Activated effector memory CD4-positive, alpha-beta T cell treated with Interleukin-2 at 50 U/mL for 16 hours (primary cell): ENCODE data around the gene FPGS.
"Not testable (repeated sequence)": the region's sequence is repeated elsewhere in the genome, so short reads cannot be mapped to it uniquely, and the experiment has no call there.

Experiments
- DNase-seq: peaks from one replicate; pipeline ENCODE4 v3.0.0-alpha.2; 2020

Gene FPGS

DNA sequence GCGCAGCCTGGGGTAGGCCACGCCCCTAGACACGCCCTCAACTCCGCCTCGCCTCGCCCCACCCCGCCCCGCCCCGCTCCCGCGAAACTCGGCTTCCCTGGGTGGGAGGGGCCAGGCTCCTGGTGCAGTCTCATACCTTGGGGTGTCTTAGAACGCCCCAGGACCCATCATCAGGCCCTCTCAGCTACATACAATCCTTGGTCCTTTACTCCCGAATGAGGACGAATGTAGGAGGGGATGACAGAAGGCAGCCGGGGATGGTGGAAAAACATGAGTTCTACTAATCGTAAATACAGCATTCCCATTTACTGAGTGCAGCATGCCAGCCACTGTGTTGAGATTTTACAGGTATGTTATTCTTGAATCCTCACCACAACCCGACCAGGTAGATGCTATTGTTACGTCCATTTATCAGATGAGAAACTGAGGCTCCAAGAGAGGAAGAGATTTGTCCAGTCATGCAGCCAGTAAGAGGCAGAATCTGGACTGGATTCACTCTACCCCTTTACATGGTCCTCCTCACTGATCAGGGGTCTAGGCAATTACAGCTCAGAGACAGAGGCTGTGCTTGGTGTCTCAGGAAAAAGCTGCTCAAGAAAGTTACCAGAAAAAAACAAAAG is 31.0 kb upstream of the FPGS start:
- no peak for DNase-seq

DNA sequence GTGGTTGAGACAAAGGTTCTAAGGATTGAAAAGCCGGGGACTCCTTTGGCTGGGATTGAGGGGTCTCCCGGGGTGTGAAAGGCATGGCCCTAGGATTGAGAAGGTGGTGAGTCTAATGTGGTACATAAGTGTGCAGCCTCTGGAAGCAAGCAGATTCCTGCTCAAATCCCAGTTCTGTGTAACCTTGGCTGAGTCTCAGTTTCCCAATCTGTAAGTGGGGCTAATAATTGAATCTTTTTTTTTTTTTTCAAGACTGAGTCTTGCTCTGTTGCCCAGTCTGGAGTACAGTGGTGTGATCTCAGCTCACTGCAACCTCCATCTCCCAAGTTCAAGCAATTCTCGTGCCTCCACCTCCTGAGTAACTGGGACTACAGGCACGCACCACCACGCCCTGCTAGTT is 30.1 kb upstream of the FPGS start:
- no peak for DNase-seq

DNA sequence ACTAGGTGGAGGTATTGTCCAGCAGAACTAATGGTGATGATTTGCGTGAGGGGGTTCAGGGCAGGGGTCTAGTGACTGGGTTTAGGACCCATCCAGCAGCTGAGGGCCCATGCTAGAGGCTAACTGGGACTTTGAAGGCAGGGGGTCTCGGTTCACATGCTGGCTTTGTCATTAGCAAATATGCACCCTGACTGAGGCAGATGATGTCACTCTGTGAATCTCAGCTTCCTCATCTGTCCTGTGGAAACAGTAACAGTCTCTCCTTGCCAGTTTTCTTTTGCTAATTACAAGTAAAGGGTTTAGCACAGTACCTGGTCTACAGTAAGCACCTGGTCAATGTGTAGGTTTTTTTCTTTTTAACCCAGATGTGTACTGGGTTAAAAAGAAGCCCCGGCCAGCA is 29.4 kb upstream of the FPGS start:
- no peak for DNase-seq

DNA sequence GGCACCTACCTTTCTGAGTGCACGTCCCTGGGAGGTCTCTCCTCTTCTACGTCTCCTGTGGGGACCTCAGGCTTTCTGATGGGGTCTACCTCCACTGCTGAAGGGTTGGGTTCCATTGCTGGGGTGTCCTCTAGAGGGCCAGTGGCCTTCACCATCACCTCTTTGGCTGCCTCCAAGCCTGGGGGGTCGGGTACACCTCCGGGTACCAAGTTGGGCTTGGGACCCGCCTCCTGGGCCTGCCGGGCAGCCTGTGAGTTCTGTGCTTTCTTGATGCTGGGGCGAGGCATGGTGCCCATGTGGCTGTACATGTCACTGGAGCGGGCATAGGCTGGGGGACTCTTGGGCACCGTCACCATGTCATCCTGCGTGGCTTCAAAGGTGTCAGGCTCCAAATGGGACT is 28.7 kb upstream of the FPGS start:
- no peak for DNase-seq

DNA sequence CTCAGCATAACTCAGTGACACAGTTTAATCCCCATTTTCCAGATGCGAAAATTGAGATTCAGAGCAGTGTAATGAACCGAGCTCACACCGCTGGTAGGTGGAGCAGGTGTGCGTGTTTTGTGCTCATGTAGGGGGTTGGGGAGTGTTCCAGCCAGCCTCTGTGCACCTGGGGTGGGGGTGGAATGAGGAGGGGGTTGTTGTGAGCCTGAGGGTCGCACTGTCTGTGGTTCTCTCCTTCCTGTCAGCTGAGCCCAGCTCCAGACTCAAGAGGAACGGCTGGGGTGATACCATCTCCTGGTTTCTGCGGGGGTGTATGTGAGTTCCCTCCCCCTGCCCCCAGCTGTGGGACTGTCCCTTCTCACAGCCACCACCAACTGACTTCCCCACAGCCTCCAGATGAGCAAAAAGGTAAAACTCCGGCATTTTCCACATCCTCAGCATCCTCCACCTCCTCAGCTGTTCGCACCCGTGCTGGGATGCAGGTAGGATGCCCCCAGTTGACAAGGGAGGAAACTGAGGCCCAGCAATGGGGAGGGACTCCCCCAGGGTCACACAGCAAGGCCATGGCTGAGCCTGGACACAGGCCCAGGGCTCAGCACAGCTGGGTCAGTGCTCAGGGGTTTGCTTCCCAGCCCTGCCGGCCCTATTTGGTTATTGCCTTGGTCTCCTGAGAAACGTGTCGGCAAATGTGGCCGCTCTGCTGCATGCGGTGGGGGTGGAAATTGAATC is 26.3 kb upstream of the FPGS start:
- peak; percentile 73 for DNase-seq

DNA sequence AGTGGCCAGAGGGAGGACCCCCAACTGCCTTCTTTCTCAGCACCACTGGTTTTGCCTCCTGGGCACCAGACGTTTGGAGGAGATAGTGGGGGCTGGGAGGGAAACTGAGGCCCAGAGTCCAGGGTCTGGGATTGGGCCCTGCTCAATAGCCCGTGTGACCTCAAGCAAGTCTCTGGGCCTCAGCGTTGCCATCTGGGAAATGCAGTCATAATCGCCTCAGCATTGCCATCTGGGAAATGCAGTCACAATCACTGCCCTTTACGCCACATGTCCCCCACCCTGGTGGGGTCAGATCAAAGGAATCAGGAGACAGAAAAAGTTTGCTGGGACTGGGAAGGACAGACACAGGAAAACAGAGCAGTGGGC is 25.8 kb upstream of the FPGS start:
- DNase-seq: no peak

DNA sequence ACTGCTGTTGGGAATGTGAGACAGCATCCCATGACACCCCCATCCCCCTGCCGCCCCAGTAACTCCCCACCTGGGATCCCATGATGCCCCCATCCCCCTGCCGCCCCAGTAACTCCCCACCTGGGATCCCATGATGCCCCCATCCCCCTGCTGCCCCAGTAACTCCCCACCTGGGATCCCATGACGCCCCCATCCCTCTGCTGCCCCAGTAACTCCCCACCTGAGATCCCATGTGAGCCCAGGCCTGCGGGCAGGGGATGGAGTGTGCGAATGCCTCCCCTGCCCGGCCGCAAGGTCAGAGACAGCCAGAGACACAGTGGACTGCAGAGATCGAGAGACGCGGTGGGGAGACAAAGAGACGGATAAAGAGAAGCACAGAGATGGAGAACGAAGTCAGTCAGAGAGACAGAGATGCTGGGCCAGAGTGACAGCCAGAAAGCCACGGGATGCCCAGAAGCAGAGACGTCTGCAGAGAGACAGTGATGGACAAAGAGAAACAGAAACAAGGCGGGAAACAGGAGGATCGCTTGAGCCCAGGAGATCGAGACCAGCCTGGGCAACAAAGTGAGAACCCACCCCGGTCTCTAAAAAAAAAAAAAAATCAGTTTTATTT is 25.2 kb upstream of the FPGS start:
- DNase-seq: no peak

DNA sequence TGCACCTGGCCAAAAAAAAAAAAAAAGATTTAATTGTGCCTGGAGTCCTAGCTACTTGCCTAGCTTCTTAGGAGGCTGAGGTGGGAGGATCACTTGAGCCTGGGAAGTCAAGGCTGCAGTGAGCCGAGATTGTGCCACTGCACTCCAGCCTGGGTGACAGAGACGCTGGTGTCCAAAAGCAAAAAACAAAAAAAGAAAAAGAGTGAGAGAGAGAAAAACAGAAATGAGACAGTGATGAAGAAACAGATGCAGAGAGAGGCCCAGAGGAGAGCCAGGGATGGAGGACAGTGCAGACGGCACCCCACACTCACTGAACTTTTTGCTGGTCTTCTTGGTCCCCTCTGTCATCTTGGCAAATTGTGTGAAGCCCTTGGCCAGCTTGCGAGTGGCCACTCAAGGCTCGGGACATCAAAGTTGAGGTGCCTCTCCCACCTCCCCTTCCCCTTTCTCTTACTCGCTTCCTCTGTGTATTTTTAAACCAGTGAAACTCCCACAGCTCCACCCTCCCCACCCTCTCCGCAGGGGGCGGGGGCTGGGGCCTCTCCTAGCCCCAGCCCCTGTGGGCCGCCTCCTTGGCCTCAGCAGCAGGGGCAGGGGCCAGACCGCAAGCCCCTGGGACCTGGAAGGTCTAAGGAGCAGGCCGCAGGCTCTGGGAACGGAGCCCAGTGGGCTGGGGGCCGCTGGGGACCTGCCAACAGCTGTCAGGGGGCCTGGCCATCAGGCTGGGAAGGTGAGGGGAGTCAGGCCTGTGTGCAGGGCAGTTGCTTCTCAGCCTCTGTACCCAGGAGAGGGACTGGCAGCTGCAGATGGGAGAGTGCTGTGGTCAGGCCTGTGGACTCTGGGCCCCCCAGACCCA is 24.2 kb upstream of the FPGS start, which contains the start of gene SH2D3C:
Gene SH2D3C, minus strand, starts transcription at position 387 of the 856 bp plus-strand sequence. Its CDS starts 39 bp downstream, at position 348.
- peak; percentile 44 for DNase-seq

DNA sequence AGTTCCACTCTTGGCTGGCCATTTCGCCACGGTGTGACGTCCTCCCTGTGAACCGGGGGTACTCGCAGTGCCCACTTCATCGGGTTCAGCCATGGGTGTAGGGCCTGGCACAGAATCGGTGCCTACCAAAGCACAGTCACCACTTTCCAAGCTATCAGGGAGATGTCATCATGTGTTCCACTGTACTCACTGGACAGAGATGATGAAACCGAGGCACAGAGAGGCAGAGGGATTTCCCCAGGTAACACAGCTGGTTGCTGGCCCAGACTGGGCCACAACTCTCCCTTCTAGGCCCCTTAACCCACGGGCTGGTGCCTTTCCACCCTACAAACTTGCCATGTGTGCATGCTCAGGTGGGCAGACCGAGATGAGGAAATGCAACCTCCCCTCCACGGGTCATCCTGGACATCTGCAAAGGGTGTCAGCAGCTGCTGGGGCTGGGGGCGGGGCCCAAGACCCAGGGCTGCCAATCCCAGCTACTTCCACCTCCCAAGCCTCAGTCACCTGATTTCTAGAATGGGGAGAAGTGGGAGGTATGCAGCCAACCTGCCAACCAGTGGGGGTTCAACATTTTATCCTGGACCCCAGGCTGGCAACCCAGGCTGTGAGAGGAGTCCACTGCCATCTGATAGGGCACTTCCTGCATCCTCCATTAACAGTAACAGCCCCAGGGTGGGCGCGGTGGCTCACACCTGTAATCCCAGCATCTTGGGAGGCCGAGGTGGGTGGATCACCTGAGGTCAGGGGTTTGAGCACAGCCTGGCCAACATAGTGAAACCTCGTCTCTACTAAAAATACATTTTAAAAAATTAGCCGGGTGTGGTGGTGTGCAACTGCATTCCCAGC is 23.3 kb upstream of the FPGS start:
- no peak for DNase-seq

DNA sequence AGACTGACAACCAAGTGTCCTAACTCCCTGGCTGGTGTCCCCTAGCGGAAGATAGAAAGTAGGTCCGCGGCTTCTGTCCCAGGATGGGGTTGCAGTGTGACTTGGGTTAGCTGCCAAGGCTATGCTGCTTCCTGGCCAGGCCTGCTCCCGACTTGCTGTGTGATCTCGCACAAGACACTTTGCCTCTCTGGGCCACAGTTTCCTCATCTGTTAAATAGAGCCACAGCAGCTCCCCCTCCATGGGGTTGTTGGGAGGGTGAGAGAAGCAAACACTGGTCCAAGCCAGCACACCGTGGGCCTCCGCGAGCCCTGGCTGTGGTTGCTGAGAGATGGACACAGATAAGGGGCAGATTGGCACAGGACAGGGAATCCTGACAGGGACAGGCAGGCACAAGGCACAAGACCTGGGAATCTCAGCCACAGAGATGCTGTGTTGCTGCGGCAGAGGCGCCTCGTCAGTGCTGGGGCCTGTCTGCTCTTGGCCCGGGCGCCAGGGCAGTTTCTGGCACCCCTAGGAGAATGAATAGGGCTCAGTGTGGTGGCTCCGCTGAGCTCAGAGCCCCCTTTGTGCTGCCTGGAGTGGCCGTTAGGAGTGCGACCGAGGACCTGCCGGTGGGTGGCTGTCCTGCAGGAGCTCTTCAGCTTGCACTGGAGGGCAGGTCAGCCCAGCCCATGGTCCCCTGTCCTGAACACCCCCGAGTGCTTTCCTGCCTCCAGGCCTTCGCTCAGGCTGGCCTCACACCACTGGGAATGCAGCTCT is 22.4 kb upstream of the FPGS start:
- no peak for DNase-seq

DNA sequence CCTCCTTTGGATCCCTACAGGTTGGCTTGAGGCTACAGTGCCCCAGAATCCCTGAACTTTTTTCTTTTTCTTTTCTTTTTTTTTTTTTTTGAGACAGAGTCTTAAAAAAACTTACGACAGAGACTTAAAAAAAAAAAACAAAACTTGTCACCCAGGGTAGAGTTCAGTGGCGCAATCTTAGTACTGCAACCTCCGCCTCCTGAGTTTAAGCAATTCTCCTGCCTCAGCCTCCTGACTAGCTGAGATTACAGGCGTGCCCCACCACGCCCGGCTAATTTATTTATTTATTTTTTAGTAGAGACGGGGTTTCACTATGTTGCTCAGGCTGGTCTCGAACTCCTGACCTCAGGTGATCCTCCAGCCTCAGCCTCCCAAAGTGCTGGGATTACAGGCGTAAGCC is 21.8 kb upstream of the FPGS start:
- not testable (repeated sequence) for DNase-seq

DNA sequence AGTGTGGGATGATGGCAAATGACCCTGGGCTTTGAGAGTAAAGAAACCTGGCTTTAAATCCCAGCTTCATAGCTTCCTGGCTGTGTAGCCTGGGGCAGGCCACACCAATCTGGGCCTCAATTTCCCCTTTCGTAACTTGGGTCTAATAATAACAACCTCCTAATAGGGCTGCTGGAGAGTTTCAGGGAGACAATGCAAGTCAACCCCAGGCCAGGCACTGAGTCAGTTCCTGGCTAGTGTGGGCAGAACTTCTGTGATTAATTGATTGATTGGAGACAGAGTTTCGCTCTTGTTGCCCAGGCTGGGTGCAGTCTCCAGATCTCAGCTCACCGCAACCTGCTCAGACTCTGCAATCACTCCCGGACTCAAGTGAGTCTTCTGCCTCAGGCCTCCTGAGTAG is 20.9 kb upstream of the FPGS start:
- DNase-seq: no peak

DNA sequence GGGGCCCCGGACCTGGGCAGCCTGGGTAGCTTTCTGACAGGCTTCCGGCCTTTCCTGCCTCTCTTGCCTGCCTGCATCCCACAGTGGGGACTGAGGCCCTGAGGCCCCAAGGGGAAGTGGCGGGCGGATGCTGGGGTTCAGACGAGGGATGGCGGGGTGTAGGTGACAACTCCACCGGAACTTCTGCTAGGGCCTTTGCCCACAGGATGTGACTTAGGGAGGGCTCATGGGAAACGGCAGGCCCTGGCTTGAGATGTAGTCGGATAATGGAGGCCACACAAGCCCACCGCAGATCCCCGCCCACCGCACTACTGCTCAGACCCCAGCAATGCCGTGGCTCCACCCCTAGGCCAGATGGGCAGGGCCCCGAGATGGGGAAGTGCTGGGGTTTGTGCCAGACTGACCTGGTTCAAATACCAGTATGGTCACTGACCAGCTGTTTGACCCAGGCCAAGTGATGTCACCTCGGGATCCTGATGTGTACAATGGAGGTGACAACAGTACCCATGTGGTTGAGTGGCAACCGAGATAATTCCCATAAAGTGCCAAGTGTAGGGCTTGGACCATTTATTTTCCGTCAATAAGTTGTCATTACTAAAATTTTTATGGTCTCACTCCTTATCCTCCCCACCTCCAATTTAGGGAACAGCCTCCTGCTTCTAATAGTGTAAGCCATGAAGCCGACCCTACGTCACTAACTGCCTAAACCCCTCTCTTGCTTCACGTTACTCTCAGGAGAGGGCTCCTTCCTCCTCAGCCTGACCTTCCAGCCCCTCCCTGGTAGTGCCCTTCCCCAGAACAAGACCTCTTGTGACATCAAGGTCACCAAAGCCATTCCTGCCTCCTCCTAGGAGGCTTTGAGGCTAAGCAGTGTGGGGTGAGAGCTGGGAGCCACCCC is 19.3 kb upstream of the FPGS start:
- DNase-seq: peak; percentile 69

DNA sequence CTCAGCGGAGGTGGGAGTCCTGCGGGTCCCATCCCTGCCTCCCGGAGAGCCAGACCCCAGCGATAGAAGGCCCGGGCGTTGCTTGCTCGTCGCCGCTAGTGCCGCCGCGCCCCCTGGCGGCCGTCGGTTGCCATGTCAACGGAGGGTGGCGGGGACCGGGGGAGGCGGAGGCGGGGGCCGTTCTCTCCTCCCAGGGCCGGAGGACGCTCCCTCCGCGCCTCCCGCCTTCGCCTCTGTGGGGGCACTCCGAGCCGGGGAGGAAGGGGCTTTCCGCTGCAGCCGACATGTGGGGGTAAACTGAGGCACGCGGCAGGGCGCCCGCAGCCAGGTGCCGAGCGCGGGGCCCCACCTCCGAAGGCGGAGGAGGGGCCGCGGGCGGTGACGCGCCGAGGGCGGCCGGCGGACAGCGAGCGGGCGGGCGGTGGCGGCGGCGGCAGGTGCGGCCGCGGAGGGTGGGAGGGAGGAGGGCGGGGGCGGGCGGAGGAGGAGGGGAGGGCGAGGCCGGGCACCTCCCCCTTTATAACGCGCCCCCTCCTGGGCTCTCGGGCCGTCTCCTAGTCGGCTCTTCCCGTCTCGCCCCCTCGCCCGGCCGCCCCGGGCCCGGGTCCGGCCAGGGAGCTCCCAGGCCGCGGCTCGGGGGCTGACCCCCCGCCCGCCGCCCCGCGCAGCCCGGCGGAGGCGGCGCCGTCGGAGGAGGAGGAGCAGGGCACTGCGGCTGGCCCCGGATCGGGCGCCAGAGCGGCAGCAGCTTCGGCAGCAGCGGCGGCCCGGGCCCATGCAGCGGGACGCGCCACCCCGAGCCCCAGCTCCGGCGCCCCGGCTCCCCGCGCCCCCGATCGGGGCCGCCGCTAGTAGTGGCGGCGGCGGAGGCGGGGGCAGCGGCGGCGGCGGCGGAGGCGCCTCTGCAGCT is 17.4 kb upstream of the FPGS start:
- DNase-seq: peak; percentile 89

DNA sequence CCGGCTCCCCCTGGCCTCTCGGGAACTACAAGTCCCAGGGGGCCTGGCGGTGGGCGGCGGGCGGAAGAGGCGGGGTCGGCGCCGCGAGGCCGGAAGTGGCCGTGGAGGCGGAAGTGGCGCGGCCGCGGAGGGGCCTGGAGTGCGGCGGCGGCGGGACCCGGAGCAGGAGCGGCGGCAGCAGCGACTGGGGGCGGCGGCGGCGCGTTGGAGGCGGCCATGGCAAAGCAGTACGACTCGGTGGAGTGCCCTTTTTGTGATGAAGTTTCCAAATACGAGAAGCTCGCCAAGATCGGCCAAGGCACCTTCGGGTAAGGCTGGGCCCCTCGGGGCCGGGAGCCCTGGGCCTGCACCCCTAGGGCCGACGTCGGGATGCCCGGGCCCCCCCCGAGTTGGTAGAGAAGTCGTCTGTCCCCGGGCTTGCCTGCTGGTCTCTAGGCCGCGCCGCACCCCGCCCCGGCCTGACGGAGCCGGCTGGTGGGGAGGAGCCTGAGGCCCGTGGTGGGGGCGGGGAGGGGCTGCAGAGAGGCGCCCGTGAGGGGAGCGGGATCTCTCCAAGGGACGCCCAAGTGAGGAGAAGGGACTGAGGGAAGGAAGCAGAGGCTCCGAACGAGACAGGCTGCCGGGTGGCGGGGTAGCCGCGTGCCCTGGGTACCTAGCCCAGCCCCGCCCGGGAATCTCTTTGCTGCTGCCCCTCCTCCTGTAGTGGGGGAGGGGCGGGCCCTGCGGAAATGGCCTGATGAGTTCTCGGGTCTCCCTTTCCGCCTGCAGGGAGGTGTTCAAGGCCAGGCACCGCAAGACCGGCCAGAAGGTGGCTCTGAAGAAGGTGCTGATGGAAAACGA is 16.5 kb upstream of the FPGS start, which contains the start of gene CDK9:
Gene CDK9, plus strand, starts transcription at position 102 of the 840 bp plus-strand sequence. Its CDS starts 115 bp downstream, at position 217.
- peak; percentile 92 for DNase-seq

DNA sequence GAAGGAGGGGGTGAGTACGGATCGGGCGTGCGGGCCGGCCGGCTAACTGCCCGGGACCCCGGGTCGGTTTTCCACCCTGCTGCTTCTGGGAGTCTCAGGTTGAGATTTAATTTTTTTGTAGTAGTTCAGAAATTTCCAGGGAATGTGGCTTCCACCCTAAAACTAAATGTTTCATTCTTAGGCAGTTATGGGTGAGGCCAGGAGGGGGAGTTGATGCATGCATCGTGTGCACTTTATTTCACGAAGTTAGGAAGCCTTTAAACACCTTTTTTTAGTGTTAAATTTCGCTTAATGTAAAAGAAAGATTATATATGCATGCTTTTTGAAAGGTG is 15.9 kb upstream of the FPGS start:
- DNase-seq: no peak

DNA sequence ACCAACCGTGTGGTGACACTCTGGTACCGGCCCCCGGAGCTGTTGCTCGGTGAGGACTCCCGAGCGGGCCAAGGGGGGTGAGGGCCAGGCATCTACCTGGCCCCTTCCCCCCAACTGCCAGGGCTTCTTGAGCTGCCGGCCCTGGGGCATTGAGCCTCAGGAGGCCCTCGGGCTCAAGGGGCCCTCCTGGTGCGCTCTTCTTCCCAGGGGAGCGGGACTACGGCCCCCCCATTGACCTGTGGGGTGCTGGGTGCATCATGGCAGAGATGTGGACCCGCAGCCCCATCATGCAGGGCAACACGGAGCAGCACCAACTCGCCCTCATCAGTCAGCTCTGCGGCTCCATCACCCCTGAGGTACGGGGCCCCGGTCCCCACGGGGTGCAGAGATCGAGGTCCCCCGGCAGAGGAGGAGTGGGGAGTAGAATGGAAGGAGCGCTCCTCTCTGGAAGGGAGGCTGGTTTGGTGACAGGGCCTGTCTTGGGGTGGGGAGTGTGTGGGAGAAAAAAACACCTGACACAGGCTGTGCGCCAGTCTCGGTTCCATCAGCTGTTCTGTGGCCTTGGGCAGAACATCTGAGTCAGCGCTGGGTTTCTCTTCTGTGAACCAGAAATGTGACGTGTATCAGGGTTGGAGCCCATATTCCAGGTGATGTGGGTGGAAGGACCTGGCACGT is 14.2 kb upstream of the FPGS start:
- no peak for DNase-seq

DNA sequence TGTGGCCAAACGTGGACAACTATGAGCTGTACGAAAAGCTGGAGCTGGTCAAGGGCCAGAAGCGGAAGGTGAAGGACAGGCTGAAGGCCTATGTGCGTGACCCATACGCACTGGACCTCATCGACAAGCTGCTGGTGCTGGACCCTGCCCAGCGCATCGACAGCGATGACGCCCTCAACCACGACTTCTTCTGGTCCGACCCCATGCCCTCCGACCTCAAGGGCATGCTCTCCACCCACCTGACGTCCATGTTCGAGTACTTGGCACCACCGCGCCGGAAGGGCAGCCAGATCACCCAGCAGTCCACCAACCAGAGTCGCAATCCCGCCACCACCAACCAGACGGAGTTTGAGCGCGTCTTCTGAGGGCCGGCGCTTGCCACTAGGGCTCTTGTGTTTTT is 13.5 kb upstream of the FPGS start:
- no peak for DNase-seq
